GM21526 (cell line): ENCODE data around the gene DKK3.

ENCODE experiments used
- ATAC-seq: cut with Tn5 transposase; IDR thresholded peaks from one replicate; pipeline ENCODE4 v1.9.1; 2021; ENCODE audit warnings: moderate library complexity; ENCODE audit not compliant: unreplicated experiment, low FRiP score

Gene DKK3

GRCh38 chr11:12006552-12007229 is 1.7 kb downstream of the DKK3 start:
- ATAC-seq = no peak

GRCh38 chr11:12005476-12005875 is 3.0 kb downstream of the DKK3 start:
- no peak for ATAC-seq

GRCh38 chr11:12005061-12005460 is 3.4 kb downstream of the DKK3 start:
- no peak for ATAC-seq

DNA sequence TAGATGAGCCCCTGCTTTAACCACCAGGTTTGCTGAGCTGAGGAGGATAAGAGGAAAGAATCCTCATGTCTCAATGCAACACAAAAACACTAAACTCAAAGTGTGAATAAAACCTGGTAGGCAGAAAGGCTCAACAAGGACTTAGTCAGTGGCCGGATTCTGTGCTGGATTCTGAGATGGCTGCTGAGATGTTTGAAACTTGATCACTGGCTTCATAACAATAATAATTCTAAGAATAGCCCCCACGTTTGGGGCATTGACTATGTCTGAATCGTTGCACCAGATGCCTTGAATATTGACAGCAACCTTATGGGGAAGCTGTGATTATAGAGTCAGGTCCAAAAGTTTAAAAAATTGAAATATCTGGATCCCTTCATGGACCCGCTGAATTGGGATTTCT is 4.6 kb downstream of the DKK3 start:
- no peak for ATAC-seq

GRCh38 chr11:12003336-12003735 is 5.1 kb downstream of the DKK3 start:
- no peak for ATAC-seq

DNA sequence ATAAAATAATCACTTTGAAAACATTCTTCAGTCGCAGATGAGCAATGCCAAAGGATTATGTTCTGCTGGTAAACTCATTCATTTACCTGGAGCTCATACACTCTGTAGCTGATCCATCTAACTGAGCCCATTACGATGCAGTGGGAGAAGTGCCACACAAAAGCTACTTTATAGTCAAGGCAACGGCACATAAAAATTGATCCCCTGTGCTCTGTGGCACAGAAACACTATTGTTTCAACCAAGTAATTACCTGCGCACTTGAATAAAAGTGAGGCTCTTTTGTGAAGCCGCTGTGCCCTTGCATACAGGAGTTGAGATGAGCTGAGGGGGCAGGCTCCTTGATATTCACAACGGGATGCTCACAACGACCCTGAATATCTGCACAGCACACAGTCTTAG is 7.2 kb downstream of the DKK3 start:
- no peak for ATAC-seq

DNA sequence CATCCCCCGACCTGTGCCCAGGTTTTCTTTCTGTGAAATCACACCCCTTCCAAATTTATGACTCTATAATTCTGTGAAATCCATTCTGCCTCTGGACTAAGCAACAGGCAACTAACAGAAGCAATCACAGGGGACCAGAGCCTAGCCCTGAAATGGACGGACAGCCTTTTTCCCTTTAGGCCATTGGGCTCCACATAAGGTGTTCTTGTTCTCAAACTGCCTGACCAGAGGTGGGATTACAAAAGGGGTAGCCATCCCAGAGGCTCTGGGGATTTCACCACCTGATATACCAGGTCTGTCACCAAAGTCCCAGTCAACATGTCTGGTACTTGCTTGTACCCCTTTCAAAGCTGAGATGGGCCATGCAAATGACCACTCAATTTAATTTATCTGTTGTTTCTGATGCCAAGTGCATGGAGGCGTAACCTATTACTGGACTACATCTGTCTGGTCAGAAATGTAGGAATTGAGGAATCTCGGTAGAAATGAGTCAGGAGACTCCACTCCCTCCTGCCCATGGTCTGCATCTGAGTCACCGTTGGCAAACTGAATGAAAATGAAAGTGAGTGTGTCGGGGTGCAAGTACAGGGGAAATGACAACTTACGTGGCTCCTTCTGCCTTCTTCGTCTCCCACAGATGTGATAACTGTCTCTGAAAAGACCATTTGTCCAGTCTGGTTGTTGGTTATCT is 10.2 kb downstream of the DKK3 start:
- no peak for ATAC-seq

- no peak for ATAC-seq
These were observed 11.4 kb downstream of the DKK3 start for GRCh38 chr11:11997049-11997322.

DNA sequence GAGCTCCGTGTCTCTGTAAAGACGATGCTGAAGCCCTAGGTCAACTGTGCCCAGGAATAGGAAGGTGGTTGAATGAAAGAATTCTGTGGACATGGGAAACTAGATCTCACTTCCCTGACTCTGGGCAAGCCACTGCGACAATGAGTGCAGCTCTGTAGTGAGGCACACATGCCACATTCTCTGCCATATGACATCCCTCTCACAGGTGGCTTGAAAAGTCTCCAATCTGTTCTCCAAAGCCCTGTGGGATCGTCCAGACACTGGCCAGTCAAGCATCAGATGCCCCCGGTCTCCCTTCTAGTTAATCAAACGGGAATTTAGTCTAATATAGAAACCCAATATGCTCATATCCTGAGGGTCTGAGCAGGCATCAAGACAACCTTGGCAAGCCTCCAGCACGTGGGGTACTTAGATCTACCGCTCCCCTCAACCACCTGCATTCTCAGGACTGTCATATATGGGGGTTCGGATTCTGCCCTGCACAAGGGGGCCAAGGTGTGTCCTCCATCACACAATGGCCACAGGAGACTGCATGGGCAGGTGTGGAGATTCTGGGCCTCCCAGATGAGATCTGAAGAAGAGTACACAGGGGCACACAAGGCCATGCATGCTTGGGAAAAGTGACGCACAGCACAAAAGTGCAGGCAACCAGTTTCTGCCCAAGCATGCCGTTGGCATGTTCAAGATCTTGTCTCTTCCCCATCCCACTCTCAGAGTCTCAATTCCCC is 11.9 kb downstream of the DKK3 start:
- ATAC-seq = no peak

DNA sequence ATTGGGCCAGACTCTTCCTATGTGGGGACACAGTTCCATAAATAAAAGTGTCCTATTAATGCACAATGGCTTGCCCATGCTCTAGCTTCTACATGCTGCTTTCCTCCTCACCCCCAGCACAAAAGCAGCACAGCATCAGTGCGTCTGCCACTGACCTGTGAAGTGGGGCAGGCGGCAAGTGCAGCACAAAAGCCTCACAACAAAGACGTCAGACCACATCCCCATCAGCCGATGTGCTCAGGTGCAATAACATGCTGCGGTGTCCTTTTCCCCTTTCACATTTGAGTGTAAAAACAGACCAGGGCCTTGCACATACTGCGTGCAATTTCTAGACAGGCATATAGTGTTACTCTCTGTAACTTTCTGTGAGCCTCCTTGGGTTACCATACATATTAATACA is 12.8 kb downstream of the DKK3 start:
- no peak for ATAC-seq

DNA sequence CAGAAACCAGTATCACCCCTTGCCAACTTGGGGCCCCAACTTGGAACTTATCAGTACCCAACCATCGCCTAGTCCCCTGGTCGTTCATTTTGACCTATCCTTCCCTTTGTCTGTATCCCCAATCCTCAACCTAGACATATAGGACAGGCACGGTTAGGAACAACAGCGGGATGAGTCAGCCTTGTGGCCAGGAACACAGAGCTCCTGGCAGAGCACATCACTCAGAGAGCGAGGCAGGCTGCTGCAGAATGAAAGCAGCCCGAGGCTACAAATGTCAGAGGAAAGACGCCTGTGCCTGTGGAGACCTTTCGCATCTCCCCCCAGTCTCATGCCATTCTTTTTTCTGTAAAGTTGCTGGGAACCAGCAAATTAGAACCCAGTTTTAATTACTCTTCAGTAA is 14.6 kb downstream of the DKK3 start:
- ATAC-seq = no peak

GRCh38 chr11:11992257-11993212 is 15.9 kb downstream of the DKK3 start:
- ATAC-seq = no peak

- no peak for ATAC-seq
These were observed 18.4 kb downstream of the DKK3 start for GRCh38 chr11:11989774-11990744.

- ATAC-seq = no peak
These were observed 19.7 kb downstream of the DKK3 start for GRCh38 chr11:11988681-11989261.

DNA sequence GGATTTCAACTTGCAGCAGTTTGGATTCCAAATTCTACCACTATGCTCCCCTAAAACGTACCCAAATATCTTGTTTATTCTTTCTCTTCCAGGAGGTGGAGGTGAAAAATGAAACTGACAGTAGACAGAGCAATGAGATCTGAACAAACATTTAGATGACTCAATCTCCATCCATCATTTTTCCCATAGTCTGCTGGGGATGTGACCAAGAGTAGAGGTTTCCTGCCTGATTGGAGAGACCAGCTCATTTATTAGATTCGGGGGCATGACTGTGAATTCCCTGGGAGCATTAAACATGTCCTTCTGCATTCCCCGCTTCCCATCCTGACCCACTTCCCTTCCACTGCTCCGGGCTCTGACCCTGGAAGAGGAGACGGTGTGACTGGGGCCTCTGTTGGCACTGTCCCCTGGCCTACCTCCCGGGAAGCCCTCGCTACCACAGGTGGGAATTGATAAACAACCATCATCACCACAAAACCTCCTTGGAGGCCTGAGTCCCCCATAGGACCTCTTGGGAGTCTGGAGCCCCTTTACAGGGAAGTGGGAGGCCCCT is 20.3 kb downstream of the DKK3 start:
- ATAC-seq = no peak

DNA sequence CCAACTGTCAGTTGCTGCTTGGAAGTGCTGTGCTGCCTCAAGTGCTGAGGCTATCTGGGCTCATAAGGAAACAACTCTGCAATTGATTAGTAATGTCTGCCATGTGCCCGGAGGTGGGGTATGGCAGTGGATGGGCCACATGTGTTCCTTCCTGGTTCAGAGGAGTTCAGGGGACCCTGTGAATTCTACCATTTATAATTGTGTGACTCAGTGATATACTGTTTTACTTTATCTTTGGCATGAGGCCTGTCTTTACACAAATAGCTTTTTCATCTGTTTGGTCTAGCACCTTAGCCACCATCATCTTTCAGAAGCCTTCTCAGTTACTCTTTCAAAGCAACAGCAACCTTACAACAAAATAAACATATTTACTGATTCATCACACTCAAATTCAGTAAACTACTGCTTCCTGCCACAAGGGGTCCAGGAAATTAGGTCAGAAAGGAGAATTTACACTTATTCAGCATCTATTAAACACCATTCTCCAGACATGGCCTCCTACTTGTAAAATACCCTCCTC is 20.9 kb downstream of the DKK3 start:
- no peak for ATAC-seq

DNA sequence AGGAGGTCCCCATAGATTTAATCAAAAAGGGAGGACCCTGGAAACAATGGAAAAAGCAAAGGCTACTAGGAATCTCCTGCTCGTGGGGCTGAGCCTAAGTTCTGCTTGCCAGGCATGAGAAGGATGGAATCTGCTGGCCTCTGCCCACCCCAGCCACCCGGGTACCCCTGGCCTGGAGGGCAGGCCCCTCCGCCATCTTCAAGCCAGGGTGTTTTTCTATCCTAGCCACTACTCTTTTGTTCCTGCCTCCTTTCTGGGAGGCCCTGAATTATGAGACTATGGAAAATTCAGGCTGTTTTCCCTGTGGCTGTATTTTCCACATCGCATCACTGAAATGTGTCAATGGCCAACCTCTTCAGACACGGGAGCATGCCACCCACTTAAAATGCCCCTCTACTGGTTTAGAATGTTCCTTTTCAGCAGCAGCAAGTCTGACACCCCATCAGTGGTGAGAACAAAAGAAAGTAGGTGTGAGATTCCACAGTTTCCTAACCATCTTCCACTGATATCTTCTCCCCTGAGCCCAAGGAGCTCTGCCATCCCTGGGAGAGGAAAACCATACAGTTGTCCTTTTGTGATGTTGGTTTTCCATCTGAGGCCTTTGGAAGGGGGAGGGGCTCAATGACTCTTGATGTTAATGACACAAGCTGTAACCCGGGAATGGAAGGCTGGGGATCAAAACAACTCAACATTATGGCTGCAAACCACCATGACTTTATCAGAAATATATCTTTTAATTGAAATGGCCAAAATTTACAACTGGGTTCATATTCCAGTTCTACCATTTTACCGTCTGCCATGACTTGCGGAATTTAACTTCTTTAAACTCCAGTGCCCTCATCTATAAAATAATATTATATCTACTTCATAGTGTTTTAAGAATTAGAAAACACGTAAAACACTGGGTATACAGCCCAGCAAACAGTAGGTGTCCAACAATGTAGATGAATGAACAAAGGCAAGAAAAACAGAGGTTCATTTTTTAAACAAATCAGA is 22.2 kb downstream of the DKK3 start:
- ATAC-seq = no peak
